ENCODE measurements around the gene DCLK2.

- no peak for TF ChIP-seq GATA3 (IDR thresholded peaks at IDR 0.05; ENCODE audit: low read depth, low read length)
- TF ChIP-seq GATA2 (IDR thresholded peaks at IDR 0.05; ENCODE audit: low read depth, low read length) = no peak
Observed at GRCh38 chr4:150156543-150156942, 78.3 kb downstream of the DCLK2 start.
